ENCODE results near the gene C19orf67.

The C19orf67 gene

DNA sequence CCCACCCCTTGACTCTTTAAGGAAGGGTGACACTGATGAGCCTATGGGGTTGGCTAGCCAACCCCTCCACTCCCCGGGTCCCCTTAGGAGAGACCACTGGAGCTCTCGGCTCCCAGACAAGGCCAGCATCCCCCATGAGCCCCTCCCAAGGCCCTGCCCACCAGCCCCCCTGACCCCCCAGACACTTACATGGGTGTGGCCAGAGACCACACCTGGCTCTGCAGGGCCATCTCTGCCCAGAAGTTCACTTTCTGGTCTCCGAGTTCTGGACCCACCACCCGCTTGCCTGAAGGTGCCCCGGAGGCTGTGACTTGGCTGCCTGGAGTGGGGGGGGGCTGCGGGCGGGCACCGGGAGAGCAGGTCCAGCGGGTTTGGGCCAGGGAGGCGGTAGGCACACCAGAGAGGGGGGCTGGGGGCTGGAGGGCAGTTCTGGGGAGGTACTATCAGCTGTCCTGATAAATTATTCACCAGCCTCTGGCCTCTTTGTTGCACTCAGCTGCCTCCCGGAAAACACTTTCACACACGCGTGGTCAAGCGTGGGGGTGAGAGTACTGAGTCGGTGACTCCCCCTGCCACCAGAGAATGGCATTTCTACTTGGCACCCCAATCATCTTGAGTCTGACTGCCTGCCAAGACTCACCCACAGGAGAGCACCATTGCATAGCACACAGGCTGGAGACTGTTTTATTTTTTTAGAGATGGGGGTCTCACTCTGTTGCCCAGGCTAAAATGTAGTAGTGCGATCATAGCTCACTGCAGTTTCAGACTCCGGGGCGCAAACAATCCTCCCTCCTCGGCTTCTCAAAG is 23.6 kb downstream of the C19orf67 start, which contains the start of gene PALM3:
Gene PALM3, minus strand, starts transcription at position 326 of the 807 bp plus-strand sequence. Its CDS starts 96 bp downstream, at position 230.
- TF ChIP-seq, protein P1, sequence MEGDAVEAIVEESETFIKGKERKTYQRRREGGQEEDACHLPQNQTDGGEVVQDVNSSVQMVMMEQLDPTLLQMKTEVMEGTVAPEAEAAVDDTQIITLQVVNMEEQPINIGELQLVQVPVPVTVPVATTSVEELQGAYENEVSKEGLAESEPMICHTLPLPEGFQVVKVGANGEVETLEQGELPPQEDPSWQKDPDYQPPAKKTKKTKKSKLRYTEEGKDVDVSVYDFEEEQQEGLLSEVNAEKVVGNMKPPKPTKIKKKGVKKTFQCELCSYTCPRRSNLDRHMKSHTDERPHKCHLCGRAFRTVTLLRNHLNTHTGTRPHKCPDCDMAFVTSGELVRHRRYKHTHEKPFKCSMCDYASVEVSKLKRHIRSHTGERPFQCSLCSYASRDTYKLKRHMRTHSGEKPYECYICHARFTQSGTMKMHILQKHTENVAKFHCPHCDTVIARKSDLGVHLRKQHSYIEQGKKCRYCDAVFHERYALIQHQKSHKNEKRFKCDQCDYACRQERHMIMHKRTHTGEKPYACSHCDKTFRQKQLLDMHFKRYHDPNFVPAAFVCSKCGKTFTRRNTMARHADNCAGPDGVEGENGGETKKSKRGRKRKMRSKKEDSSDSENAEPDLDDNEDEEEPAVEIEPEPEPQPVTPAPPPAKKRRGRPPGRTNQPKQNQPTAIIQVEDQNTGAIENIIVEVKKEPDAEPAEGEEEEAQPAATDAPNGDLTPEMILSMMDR (IDR thresholded peaks at IDR 0.05; ENCODE audit: low read length, missing control alignments) = no peak
- DNase-seq (ENCODE audit: low read depth) = no peak
- no peak within 1 kb of the TSS for H3K4me3 ChIP-seq (replicated peaks; ENCODE audit: low read depth, low read length)

DNA sequence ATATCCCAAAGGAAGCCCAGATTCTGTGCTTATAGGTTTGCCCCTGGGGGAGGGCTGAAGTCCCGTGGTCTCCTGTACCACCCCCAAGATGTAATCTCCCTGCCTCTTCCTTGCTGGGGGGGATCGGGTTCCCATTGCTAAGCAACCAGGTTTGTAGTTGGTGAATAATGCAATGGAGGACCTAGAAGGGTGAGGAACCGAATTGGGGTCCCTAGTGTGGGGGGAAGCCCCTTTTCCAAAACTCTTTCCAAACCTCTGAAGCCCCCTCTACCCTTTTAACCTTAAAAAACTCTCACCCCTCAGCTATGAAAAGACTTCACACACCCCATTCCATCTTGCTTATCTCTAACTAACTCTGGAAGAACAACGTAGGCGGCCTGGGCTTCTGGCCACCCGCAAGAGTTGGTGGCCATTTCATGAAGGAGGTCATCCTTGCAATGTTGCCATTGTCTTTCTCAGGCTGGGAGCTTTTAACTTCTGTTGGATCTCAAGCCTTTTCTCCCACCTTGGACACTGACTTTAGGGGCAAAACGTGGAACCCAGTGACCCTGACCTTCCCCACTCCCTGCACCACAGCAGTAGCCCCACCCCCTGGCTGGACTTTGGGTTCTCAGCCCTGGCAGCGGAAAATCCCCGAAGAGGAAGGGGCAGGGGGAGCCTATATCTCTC is 24.4 kb downstream of the C19orf67 start:
- peak; percentile 14 for DNase-seq (ENCODE audit: low read depth)
- TF ChIP-seq, protein P1 (IDR thresholded peaks at IDR 0.05; ENCODE audit: low read length, missing control alignments) = no peak
- H3K4me3 ChIP-seq (replicated peaks; ENCODE audit: low read depth, low read length) = no peak overlapping the region

DNA sequence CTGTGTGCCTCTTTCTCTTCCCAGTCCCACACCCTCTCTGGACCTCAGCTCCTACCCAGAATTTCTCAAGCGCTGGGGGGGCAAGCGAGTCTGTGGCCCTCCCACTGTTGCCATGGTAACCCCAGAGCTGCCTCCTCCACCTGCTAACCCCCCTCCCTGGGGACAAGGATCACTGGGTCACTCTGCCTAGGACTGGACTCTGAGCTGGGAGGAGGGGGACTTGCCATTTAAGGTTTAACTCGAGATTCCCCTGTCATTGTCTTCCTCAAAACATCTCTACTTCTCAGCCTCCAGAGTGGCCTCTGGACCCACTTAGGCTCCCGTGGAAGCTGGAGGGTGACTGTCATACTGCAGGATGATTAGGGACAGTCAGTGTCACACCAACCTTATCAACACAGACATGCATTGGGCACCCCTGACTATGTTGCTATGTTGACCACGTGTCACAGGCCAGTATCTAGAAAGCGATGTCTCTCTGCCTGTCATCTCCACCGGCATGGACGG is 25.9 kb downstream of the C19orf67 start:
- H3K4me3 ChIP-seq (replicated peaks; ENCODE audit: low read depth, low read length) = no peak overlapping the region
- TF ChIP-seq, protein P1 (IDR thresholded peaks at IDR 0.05; ENCODE audit: low read length, missing control alignments) = no peak
- no peak for DNase-seq (ENCODE audit: low read depth)

DNA sequence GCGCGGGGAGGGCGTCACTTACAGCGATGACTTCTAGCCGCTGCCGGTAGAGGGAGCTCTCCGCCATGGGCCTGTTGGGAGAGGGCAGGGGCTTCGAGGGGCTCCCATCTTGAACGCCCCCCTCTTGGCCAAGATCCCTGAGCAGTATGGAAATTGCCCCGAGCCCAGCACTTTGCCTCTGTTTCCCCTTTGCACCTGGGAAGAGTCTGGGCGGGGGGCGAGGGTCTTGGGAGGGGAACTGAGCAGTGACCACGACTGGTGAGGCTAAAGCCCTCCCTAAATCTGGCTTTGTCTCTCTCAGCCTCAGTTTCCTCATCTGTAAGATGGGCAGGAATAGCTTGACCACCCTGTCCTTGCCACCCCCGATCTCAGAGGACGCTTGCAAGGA is 26.5 kb downstream of the C19orf67 start:
- DNase-seq (ENCODE audit: low read depth) = no peak
- no peak overlapping the region for H3K4me3 ChIP-seq (replicated peaks; ENCODE audit: low read depth, low read length)
- TF ChIP-seq, protein P1 (IDR thresholded peaks at IDR 0.05; ENCODE audit: low read length, missing control alignments) = peak; percentile 66

DNA sequence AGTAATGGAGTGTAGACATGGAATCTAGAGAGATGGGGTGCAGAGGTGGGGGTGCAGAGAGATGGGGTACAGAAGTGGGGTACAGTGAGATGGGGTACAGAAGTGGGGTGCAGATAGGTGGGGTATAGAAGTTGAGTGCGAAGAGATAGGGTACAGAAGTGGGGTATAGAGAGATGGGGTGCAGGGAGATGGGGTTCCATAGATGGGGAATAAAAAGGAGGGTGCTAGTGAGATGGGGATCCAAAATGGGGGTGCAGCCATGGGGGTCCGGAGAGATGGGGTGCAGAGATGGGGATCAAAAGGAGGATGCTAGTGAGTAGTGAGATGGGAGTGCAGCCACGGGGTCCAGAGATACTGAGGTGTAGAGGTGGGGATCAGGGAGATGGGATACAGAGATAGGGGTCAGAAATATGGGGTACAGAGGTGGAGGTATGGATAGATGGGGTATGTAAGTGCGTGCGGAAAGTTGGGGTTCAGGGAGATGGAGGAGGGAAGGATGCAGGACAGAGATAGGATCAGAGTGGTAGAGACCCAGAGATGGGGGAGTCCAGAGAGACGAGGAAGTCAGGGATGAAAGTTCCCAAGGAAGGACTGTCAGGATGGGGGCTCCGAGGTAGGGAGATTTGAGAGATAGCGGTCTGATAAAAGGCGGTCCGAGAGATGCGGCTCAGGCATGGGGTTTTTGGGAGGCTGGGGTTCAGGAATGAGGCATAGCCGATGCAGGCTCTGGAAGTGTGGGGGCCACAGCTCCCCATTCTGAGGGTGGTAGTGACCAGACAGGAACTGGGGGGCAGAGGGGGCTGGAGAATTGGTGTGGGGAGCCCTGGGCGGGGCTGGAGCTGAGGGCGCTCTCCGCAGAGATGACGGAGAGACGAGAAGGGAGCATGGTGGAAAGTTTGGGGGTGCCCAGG is 27.1 kb downstream of the C19orf67 start:
- no peak overlapping the region for H3K4me3 ChIP-seq (replicated peaks; ENCODE audit: low read depth, low read length)
- TF ChIP-seq, protein P1 (IDR thresholded peaks at IDR 0.05; ENCODE audit: low read length, missing control alignments) = no peak
- DNase-seq (ENCODE audit: low read depth) = no peak

DNA sequence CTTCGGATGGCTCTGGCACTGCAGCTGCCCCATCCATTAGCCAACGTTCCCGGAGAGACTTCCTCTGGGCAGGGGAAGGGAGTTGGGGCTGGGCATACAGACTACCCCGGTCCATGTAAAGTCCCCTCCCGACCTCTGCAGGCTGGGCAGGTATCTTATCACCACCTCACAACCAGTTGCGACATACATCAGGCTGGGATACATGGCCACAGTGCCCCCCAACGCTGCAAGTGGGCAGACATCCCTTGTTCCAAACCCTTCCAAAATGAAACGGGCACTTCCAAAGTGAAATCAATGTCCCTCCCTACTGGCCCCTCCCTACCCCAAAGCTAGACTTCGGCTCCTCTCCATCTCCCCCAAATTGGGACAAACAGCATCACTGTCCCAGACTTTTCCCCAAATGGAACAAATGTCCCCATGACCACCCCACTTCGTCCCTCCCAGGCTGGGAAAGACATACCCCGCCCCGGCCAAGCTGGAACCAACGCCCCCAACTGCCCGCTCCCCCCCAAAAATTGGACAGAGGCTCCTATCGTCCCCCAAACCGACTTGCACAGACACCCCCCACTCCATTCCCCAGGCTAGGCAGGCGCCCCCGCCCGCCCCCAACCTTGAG is 28.7 kb downstream of the C19orf67 start:
- H3K4me3 ChIP-seq (replicated peaks; ENCODE audit: low read depth, low read length) = peak overlapping the region; percentile 21
- DNase-seq (ENCODE audit: low read depth) = no peak
- TF ChIP-seq, protein P1 (IDR thresholded peaks at IDR 0.05; ENCODE audit: low read length, missing control alignments) = no peak

Measured in fibroblast of pulmonary artery (primary cell).